HepG2 (cell line): Measurements from ENCODE around the gene TFAP2A. TPM values are rescaled to one million over a fixed set of nuclear protein-coding genes. Genes with fewer than 3 reads are reported as not detected.

Experiments
- ATAC-seq: fragments of 200-7000 bp; cut with Tn5 transposase; 3 replicates; pipeline ENCODE4 v1.9.1; 2020; ENCODE audit warnings: mild to moderate bottlenecking, moderate library complexity
- BruUV-seq: library from RNA; stranded (reverse); fragments of 400-500 nt; replicated peaks from 2 replicates; lab custom pipeline; 2021; lab: Mats Ljungman, UMichigan
- CTCF ChIA-PET: fragments of 300-600 bp; formaldehyde crosslinking; extraction: SDS; loops from one replicate; lab custom pipeline; 2021; ENCODE audit warnings: low total read pairs, inconsistent platforms, low intra/inter-chr PET ratio; lab: Yijun Ruan, JAX
- POLR2A ChIA-PET: fragments of 350-600 bp; sonication (Branson Sonifier 250); formaldehyde crosslinking; loops from one replicate; lab custom pipeline; 2020; ENCODE audit warnings: antibody characterized with exemption, inconsistent platforms; lab: Yijun Ruan, JAX
- DNase-seq: peaks from one replicate; pipeline ENCODE4 v3.0.0-alpha.2; 2015; ENCODE audit warnings: low spot score
- FAIRE-seq: peaks from 3 replicates; lab custom pipeline; 2011; peaks lifted over from hg19 to GRCh38; lab: Jason Lieb, UNC
- H2AFZ ChIP-seq: one replicate; pipeline ENCODE4 v1.6.1; 2011; ENCODE audit warnings: low read length, inconsistent platforms
- H3K27ac ChIP-seq: fragments of 300-600 bp; 3 replicates; pipeline ENCODE4 v1.8.0; 2011; ENCODE audit warnings: mixed run types, mild to moderate bottlenecking, mixed read lengths, low read length, inconsistent platforms; ENCODE audit not compliant: insufficient read depth; ENCODE audit errors: extremely low read length
- H3K27me3 ChIP-seq, 2 experiments: fragments of 200-600 bp in 1 of 2; 2 replicates in 1 of 2; 3 replicates in 1 of 2; pipeline versions ENCODE4 v1.6.0 to v1.8.0; 2011; ENCODE audit warnings: low read length in 2 of 2, mild to moderate bottlenecking in 2 of 2, moderate library complexity in 2 of 2, inconsistent platforms in 1 of 2; ENCODE audit not compliant: insufficient read depth in 2 of 2, control insufficient read depth in 1 of 2
- H3K36me3 ChIP-seq, 2 experiments: fragments of 200-600 bp in 1 of 2; replicated peaks in 1 of 2; 2 replicates in 1 of 2; 3 replicates in 1 of 2; pipeline versions ENCODE4 v1.5.1 to v1.8.0; 2011; ENCODE audit warnings: low read length in 2 of 2, inconsistent platforms in 1 of 2; ENCODE audit not compliant: insufficient read depth in 2 of 2, control insufficient read depth in 1 of 2
- H3K4me1 ChIP-seq: 2 replicates; pipeline ENCODE4 v1.5.1; 2012; ENCODE audit warnings: low read length, inconsistent platforms; ENCODE audit not compliant: insufficient read depth
- H3K4me2 ChIP-seq: 2 replicates; pipeline ENCODE4 v1.6.0; 2011; ENCODE audit warnings: low read depth, low read length, inconsistent platforms
- H3K4me3 ChIP-seq, 3 experiments: fragments of 200-600 bp in 1 of 3; sonication (generic), shearing (Covaris generic) in 1 of 3; replicated peaks in 1 of 3; 2 replicates each; pipeline ENCODE4 v1.5.1; 2011 to 2016; ENCODE audit warnings: low read length in 3 of 3, inconsistent platforms in 2 of 3, low read depth in 2 of 3, mild to moderate bottlenecking in 2 of 3, control low read depth in 1 of 3, mixed read lengths in 1 of 3; ENCODE audit not compliant: insufficient read depth in 1 of 3
- H3K79me2 ChIP-seq: one replicate; pipeline ENCODE4 v1.6.1; 2011; ENCODE audit warnings: low read length, inconsistent platforms; ENCODE audit not compliant: insufficient read depth
- H3K9ac ChIP-seq: 2 replicates; pipeline ENCODE4 v1.6.0; 2011; ENCODE audit warnings: mild to moderate bottlenecking, low read depth, low read length, inconsistent platforms; ENCODE audit not compliant: insufficient read depth
- H3K9me3 ChIP-seq: 2 replicates; pipeline ENCODE4 v1.5.1; 2012; ENCODE audit warnings: mild to moderate bottlenecking, low read length
- H4K20me1 ChIP-seq: 2 replicates; pipeline ENCODE4 v1.6.0; 2011; ENCODE audit warnings: inconsistent platforms, mild to moderate bottlenecking, low read length, moderate library complexity; ENCODE audit not compliant: insufficient read depth
- FOXA3 ChIP-seq: IDR thresholded peaks from 2 replicates; pipeline ENCODE4 v1.6.1; 2016; ENCODE audit warnings: missing genetic modification reagents, missing compliant biosample characterization
- HMG20B ChIP-seq: conservative IDR thresholded peaks from 2 replicates; pipeline ENCODE4 v1.6.1; 2016; ENCODE audit warnings: missing genetic modification reagents, missing compliant biosample characterization
- HNF4G ChIP-seq, 2 experiments: sonication (generic) in 1 of 2; formaldehyde crosslinking in 1 of 2; IDR thresholded peaks; 2 replicates each; pipeline versions ENCODE4 v1.4.0 to v1.6.1; 2011 to 2020; ENCODE audit warnings: borderline replicate concordance in 2 of 2, low read depth in 2 of 2, mild to moderate bottlenecking in 2 of 2, low read length in 1 of 2, missing genetic modification reagents in 1 of 2, moderate library complexity in 1 of 2
- NFIB ChIP-seq: sonication (generic); formaldehyde crosslinking; IDR thresholded peaks from 2 replicates; pipeline ENCODE4 v1.9.0; 2021; ENCODE audit warnings: missing genetic modification reagents, mild to moderate bottlenecking, borderline replicate concordance
- NFKBIZ ChIP-seq: IDR thresholded peaks from 2 replicates; pipeline ENCODE4 v1.6.1; 2018; ENCODE audit warnings: missing genetic modification reagents, missing compliant biosample characterization
- PCBP2 ChIP-seq: fragments of 200-400 bp; formaldehyde crosslinking; optimal IDR thresholded peaks from 2 replicates; pipeline ENCODE3; 2018; ENCODE audit warnings: low read length, low read depth; ENCODE audit not compliant: poor library complexity, severe bottlenecking
- ZNF33B ChIP-seq: sonication (generic); formaldehyde crosslinking; IDR thresholded peaks from 2 replicates; pipeline ENCODE4 v1.5.1; 2020; ENCODE audit warnings: mild to moderate bottlenecking, missing genetic modification reagents
- ZNF547 ChIP-seq: sonication (generic); formaldehyde crosslinking; IDR thresholded peaks from 2 replicates; pipeline ENCODE4 v1.5.1; 2020; ENCODE audit warnings: mild to moderate bottlenecking, missing genetic modification reagents
- WGBS: methylation state at CpG from one replicate; pipeline ENCODE4 v1.1.6; 2017; ENCODE audit warnings: low lambda C conversion rate; 5-methylcytosine and 5-hydroxymethylcytosine counted together
- in situ Hi-C: cut with HindIII; loops from 2 replicates; pipeline ENCODE4 v1.10.0; 2017; ENCODE audit warnings: low pct_unique_long_range_greater_than_20kb; ENCODE audit not compliant: extremely low pct_ligation_motif_present
- intact Hi-C: fragments of 100-400 bp; cut with micrococcal nuclease; formaldehyde crosslinking; loops from one replicate; pipeline ENCODE4 v1.10.0; 2022; ENCODE audit not compliant: unreplicated experiment
- polyA plus RNA-seq, 8 experiments: library from polyadenylated mRNA; depleted of rRNA in 3 of 8; stranded (reverse) in 7 of 8; unstranded in 1 of 8; fragments of >200 nt; fragmentation: Illumina TruSeq in 4 of 8; extraction: Trizol in 4 of 8; gene quantifications; 2 replicates each; pipeline versions ENCODE4 v1.2.1 to v1.2.3, GENCODE V29; 2011 to 2016; ENCODE audit warnings: low read depth in 4 of 8, missing spikeins in 1 of 8, mixed read lengths in 1 of 8; ENCODE audit not compliant: insufficient read depth in 1 of 8
- total RNA-seq, 5 experiments: library from RNA; depleted of rRNA; stranded (reverse); fragments of >200 nt; fragmentation: Illumina TruSeq; extraction: Trizol; gene quantifications; 2 replicates each; pipeline ENCODE4 v1.2.3, GENCODE V29; 2016; ENCODE audit warnings: low read depth in 1 of 5
- TF ChIP-seq, protein P1 (sequence below): sonication (generic); formaldehyde crosslinking; conservative IDR thresholded peaks from 2 replicates; pipeline ENCODE4 v1.4.0; 2020; ENCODE audit warnings: missing genetic modification reagents
- TF ChIP-seq, protein P2 (sequence below), 2 experiments: fragments of 450-650 bp in 1 of 2; sonication (generic) in 1 of 2; formaldehyde crosslinking in 1 of 2; IDR thresholded peaks; 2 replicates each; pipeline versions ENCODE4 v1.6.1 to v1.8.0; 2016 to 2022; ENCODE audit warnings: antibody characterized with exemption in 1 of 2, mild to moderate bottlenecking in 1 of 2, missing genetic modification reagents in 1 of 2

Gene TFAP2A
- total and polyA plus RNA-seq, 2 of the 13 experiments (the other 11 are each of a cell fraction or from before 2014, with no cell fraction given) = not detected

- no peak for TF ChIP-seq NFKBIZ
Measured at GRCh38 chr6:10416863-10417641, 2.2 kb upstream of the TFAP2A start (continued).

GRCh38 chr6:10416516-10416862, 1.6 kb upstream of the TFAP2A start:
- FAIRE-seq = no peak
- H3K36me3 ChIP-seq = no peaks in the 10 kb centered on the region
- H2AFZ ChIP-seq = no peak overlapping the region
- H3K4me1 ChIP-seq = no peaks in the 10 kb centered on the region
- no peak overlapping the region for H3K4me3 ChIP-seq
- ChIA-PET CTCF (no interaction called here), POLR2A (no interaction called here)
- no peak overlapping the region for H3K4me2 ChIP-seq
- H3K9ac ChIP-seq = no peak overlapping the region
- H4K20me1 ChIP-seq = no peaks in the 10 kb centered on the region; the same call in 1 of the 2 replicates
- peaks cover 24 to 98% of the 10 kb centered on the region in 2 experiments for H3K27me3 ChIP-seq
- intact Hi-C loops (no loop called here), in situ Hi-C loops (no loop called here)
- BruUV-seq = no TSS peak
- 21% methylated on average over 5 of the region's 5 CpGs for WGBS
- ATAC-seq = no peak
- no peak for DNase-seq
- H3K27ac ChIP-seq = no peak overlapping the region
- no peaks in the 10 kb centered on the region for H3K9me3 ChIP-seq
- no peaks in the 10 kb centered on the region for H3K79me2 ChIP-seq
- TF ChIP-seq ZNF33B (no peak), PCBP2 (no peak), HNF4G (IDR thresholded peaks at IDR 0.05; ENCODE audit: borderline replicate concordance, low read depth, low read length) (no peak), HNF4G (CRISPR knock-in tag; IDR thresholded peaks at IDR 0.05; ENCODE audit: borderline replicate concordance, low read depth) (no peak), HMG20B (CRISPR knock-in tag) (no peak), FOXA3 (no peak), NFIB (no peak), ZNF547 (CRISPR knock-in tag) (no peak)
- TF ChIP-seq, protein P1, sequence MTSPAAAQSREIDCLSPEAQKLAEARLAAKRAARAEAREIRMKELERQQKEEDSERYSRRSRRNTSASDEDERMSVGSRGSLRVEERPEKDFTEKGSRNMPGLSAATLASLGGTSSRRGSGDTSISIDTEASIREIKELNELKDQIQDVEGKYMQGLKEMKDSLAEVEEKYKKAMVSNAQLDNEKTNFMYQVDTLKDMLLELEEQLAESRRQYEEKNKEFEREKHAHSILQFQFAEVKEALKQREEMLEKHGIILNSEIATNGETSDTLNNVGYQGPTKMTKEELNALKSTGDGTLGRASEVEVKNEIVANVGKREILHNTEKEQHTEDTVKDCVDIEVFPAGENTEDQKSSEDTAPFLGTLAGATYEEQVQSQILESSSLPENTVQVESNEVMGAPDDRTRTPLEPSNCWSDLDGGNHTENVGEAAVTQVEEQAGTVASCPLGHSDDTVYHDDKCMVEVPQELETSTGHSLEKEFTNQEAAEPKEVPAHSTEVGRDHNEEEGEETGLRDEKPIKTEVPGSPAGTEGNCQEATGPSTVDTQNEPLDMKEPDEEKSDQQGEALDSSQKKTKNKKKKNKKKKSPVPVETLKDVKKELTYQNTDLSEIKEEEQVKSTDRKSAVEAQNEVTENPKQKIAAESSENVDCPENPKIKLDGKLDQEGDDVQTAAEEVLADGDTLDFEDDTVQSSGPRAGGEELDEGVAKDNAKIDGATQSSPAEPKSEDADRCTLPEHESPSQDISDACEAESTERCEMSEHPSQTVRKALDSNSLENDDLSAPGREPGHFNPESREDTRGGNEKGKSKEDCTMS (CRISPR knock-in tag) = no peak
- TF ChIP-seq, protein P2, sequence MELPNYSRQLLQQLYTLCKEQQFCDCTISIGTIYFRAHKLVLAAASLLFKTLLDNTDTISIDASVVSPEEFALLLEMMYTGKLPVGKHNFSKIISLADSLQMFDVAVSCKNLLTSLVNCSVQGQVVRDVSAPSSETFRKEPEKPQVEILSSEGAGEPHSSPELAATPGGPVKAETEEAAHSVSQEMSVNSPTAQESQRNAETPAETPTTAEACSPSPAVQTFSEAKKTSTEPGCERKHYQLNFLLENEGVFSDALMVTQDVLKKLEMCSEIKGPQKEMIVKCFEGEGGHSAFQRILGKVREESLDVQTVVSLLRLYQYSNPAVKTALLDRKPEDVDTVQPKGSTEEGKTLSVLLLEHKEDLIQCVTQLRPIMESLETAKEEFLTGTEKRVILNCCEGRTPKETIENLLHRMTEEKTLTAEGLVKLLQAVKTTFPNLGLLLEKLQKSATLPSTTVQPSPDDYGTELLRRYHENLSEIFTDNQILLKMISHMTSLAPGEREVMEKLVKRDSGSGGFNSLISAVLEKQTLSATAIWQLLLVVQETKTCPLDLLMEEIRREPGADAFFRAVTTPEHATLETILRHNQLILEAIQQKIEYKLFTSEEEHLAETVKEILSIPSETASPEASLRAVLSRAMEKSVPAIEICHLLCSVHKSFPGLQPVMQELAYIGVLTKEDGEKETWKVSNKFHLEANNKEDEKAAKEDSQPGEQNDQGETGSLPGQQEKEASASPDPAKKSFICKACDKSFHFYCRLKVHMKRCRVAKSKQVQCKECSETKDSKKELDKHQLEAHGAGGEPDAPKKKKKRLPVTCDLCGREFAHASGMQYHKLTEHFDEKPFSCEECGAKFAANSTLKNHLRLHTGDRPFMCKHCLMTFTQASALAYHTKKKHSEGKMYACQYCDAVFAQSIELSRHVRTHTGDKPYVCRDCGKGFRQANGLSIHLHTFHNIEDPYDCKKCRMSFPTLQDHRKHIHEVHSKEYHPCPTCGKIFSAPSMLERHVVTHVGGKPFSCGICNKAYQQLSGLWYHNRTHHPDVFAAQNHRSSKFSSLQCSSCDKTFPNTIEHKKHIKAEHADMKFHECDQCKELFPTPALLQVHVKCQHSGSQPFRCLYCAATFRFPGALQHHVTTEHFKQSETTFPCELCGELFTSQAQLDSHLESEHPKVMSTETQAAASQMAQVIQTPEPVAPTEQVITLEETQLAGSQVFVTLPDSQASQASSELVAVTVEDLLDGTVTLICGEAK (IDR thresholded peaks at IDR 0.05) = no peak
- TF ChIP-seq, protein P2 (CRISPR knock-in tag; IDR thresholded peaks at IDR 0.05) = no peak
